GM12878 (cell line): Measurements from ENCODE around the gene ATP10D. TPM values are rescaled to one million over a fixed set of nuclear protein-coding genes. Genes with fewer than 3 reads are reported as not detected.

Source experiments
- BHLHE40 ChIP-seq, 2 experiments: fragments of 450-650 bp in 1 of 2; IDR thresholded peaks; 2 replicates each; pipeline ENCODE4 v1.6.1; 2011 to 2017; ENCODE audit warnings: low read depth in 2 of 2, borderline replicate concordance in 1 of 2, improper control_type of control experiment in 1 of 2, low read length in 1 of 2, mild to moderate bottlenecking in 1 of 2
- CBFB ChIP-seq: IDR thresholded peaks from 2 replicates; pipeline ENCODE4 v1.6.1; 2016; ENCODE audit warnings: antibody characterized with exemption, low read depth
- CEBPB ChIP-seq, 2 experiments: fragments of 150-350 bp in 1 of 2; IDR thresholded peaks; 2 replicates each; pipeline ENCODE4 v1.6.1; 2012 to 2014; ENCODE audit warnings: low read depth in 2 of 2, low read length in 2 of 2, borderline replicate concordance in 1 of 2, inconsistent platforms in 1 of 2
- CREB1 ChIP-seq: IDR thresholded peaks from 2 replicates; pipeline ENCODE4 v1.6.1; 2012; ENCODE audit warnings: low read depth, mild to moderate bottlenecking, inconsistent platforms
- CREM ChIP-seq: IDR thresholded peaks from 2 replicates; pipeline ENCODE4 v1.6.1; 2014; ENCODE audit warnings: antibody characterized with exemption, low read depth
- EGR1 ChIP-seq, 2 experiments: IDR thresholded peaks; 1 replicate in 1 of 2; 2 replicates in 1 of 2; pipeline ENCODE4 v1.6.1; 2011 to 2012; ENCODE audit warnings: low read depth in 2 of 2, low read length in 2 of 2, borderline replicate concordance in 1 of 2, mild to moderate bottlenecking in 1 of 2, moderate library complexity in 1 of 2
- ETV6 ChIP-seq, 2 experiments: fragments of 450-650 bp in 1 of 2; IDR thresholded peaks in 1 of 2; conservative IDR thresholded peaks in 1 of 2; 2 replicates each; pipeline ENCODE4 v1.6.1; 2014; ENCODE audit warnings: antibody characterized with exemption in 1 of 2, borderline replicate concordance in 1 of 2, low read depth in 1 of 2, mild to moderate bottlenecking in 1 of 2, moderate library complexity in 1 of 2
- HDAC6 ChIP-seq: fragments of 200-600 bp; sonication (generic); IDR thresholded peaks from one replicate; pipeline ENCODE4 v1.8.0; 2017; ENCODE audit warnings: antibody characterized with exemption; ENCODE audit not compliant: unreplicated experiment
- IRF4 ChIP-seq: IDR thresholded peaks from 2 replicates; pipeline ENCODE4 v1.6.1; 2011; ENCODE audit warnings: low read depth, low read length
- LARP7 ChIP-seq: fragments of 450-650 bp; IDR thresholded peaks from 2 replicates; pipeline ENCODE4 v1.6.1; 2017; ENCODE audit warnings: mild to moderate bottlenecking
- MEF2B ChIP-seq: fragments of 450-650 bp; IDR thresholded peaks from 2 replicates; pipeline ENCODE4 v1.6.1; 2018; ENCODE audit warnings: mild to moderate bottlenecking, moderate library complexity; ENCODE audit not compliant: partially characterized antibody, poor library complexity, severe bottlenecking
- MTA3 ChIP-seq: IDR thresholded peaks from 2 replicates; pipeline ENCODE4 v1.6.1; 2012; ENCODE audit warnings: low read length, inconsistent platforms, borderline replicate concordance
- NFYA ChIP-seq: IDR thresholded peaks from 2 replicates; pipeline ENCODE4 v1.6.1; 2011; ENCODE audit warnings: low read depth, mild to moderate bottlenecking, low read length, improper control_type of control experiment, borderline replicate concordance
- NR2F1 ChIP-seq: fragments of 450-650 bp; conservative IDR thresholded peaks from 2 replicates; pipeline ENCODE4 v1.6.1; 2017; ENCODE audit warnings: mild to moderate bottlenecking
- PAX5 ChIP-seq: IDR thresholded peaks from 2 replicates; pipeline ENCODE4 v1.6.1; 2011; ENCODE audit warnings: low read depth, low read length, borderline replicate concordance
- RAD51 ChIP-seq: fragments of 450-650 bp; IDR thresholded peaks from 2 replicates; pipeline ENCODE4 v1.6.1; 2016; ENCODE audit warnings: moderate library complexity, mild to moderate bottlenecking, inconsistent platforms
- RB1 ChIP-seq: fragments of 450-650 bp; formaldehyde crosslinking; IDR thresholded peaks from 2 replicates; pipeline ENCODE4 v1.6.1; 2017; ENCODE audit warnings: mild to moderate bottlenecking, borderline replicate concordance
- RELA ChIP-seq: fragments of 450-650 bp; IDR thresholded peaks from 2 replicates; pipeline ENCODE4 v1.8.0; 2014; ENCODE audit warnings: borderline replicate concordance; ENCODE audit not compliant: partially characterized antibody
- TBL1XR1 ChIP-seq: IDR thresholded peaks from 2 replicates; pipeline ENCODE4 v1.6.1; 2012; ENCODE audit warnings: low read depth, low read length, improper control_type of control experiment
- TCF12 ChIP-seq: IDR thresholded peaks from 2 replicates; pipeline ENCODE4 v1.6.1; 2011; ENCODE audit warnings: low read depth, mild to moderate bottlenecking, low read length
- TCF7 ChIP-seq: IDR thresholded peaks from 2 replicates; pipeline ENCODE4 v1.6.1; 2014; ENCODE audit warnings: antibody characterized with exemption, borderline replicate concordance
- ZNF592 ChIP-seq: fragments of 450-650 bp; IDR thresholded peaks from 2 replicates; pipeline ENCODE4 v1.6.1; 2017; ENCODE audit warnings: mild to moderate bottlenecking, moderate library complexity
- ZNF622 ChIP-seq: fragments of 450-650 bp; IDR thresholded peaks from 2 replicates; pipeline ENCODE4 v1.6.1; 2017; ENCODE audit warnings: mild to moderate bottlenecking, inconsistent platforms
- ZNF687 ChIP-seq: fragments of 450-650 bp; IDR thresholded peaks from 2 replicates; pipeline ENCODE4 v1.6.1; 2017; ENCODE audit warnings: mild to moderate bottlenecking, moderate library complexity
- polyA plus RNA-seq, 11 experiments: library from polyadenylated mRNA; depleted of rRNA in 4 of 11; unstranded in 6 of 11; stranded (reverse) in 5 of 11; fragments of >200 nt; fragmentation: Nextera tagmentation in 4 of 11; fragmentation: Illumina TruSeq in 1 of 11; extraction: Ambion mirVana in 4 of 11; extraction: Trizol in 1 of 11; gene quantifications; 1 replicate in 1 of 11; 2 replicates in 10 of 11; pipeline versions ENCODE4 v1.2.1 to v1.2.3, GENCODE V29; 2011 to 2016; ENCODE audit warnings: inconsistent platforms in 2 of 11, missing spikeins in 2 of 11, low read depth in 1 of 11
- total RNA-seq, 4 experiments: library from RNA; depleted of rRNA in 3 of 4; stranded (reverse); fragments of >200 nt in 3 of 4; fragmentation: Illumina TruSeq in 1 of 4; extraction: Trizol in 1 of 4; gene quantifications; 2 replicates each; pipeline versions ENCODE4 v1.2.1 to v1.2.3, GENCODE V29; 2013 to 2021

Gene ATP10D
- total and polyA plus RNA-seq, 10 of the 15 experiments (the other 5 are each of a cell fraction or from before 2014, with no cell fraction given): 10.2 to 50.3 (median 19.1) TPM

GRCh38 chr4:47485047-47485692 is at the start of gene ATP10D (continued):
- TF ChIP-seq IRF4 (no peak), EGR1 (IDR thresholded peaks at IDR 0.05; ENCODE audit: borderline replicate concordance in 1 of 2, low read depth in 2 of 2, low read length in 2 of 2) (peak in 1 of 2 experiments; percentile 35; a peak in 1 of 3 replicates), ZNF687 (peak; percentile 70), PAX5 (peak; percentile 56; the same call in 1 of the 2 replicates), NFYA (no peak), ETV6 (conservative IDR thresholded peaks at IDR 0.05 in 1 of 2, IDR thresholded peaks at IDR 0.05 in 1 of 2; ENCODE audit: borderline replicate concordance in 1 of 2, low read depth in 1 of 2) (peak in 1 of 2 experiments; percentile 46; a peak in 1 of 4 replicates), MEF2B (peak; percentile 10), MTA3 (no peak), CBFB (no peak), TBL1XR1 (no peak), BHLHE40 (IDR thresholded peaks at IDR 0.05; ENCODE audit: borderline replicate concordance in 1 of 2, low read depth in 2 of 2, low read length in 1 of 2) (peak; percentile 56 to 81), TCF12 (peak; percentile 71; the same call in 1 of the 2 replicates), RELA (peak; percentile 71), HDAC6 (no peak), CREB1 (peak; percentile 90), ZNF592 (no peak), LARP7 (no peak; the same call in 1 of the 2 replicates), TCF7 (no peak), CEBPB (IDR thresholded peaks at IDR 0.05; ENCODE audit: borderline replicate concordance in 1 of 2, low read depth in 2 of 2, low read length in 2 of 2) (no peak), RB1 (peak; percentile 50; the same call in 1 of the 2 replicates), ZNF622 (no peak), RAD51 (no peak; the same call in 1 of the 2 replicates), CREM (peak; percentile 93), NR2F1 (peak; percentile 86)
